ENCODE results near the gene NCR1. TPM values are rescaled to one million over a fixed set of nuclear protein-coding genes. Genes with fewer than 3 reads are reported as not detected.
"Not testable (repeated sequence)": the region's sequence is repeated elsewhere in the genome, so short reads cannot be mapped to it uniquely, and the experiment has no call there.

NCR1 gene
- total and polyA plus RNA-seq, 5 experiments from 2014 or later: 0.29 to 9.8 (median 1.5) TPM; not detected in 2

GRCh38 chr19:54918499-54918898 lies 12.6 kb downstream of the NCR1 start:
- no peak overlapping the region for H3K4me3 Mint-ChIP-seq
- no peak for DNase-seq
- no peak overlapping the region for H3K27ac Mint-ChIP-seq
- H3K9me3 Mint-ChIP-seq: peaks cover 0 to 9% (median 0%) of the 10 kb centered on the region in 9 donors
- ATAC-seq: no peak
- POLR2A ChIA-PET: no interaction called here
- H3K4me1 Mint-ChIP-seq: peaks cover 0 to 27% (median 3%) of the 10 kb centered on the region in 4 donors
- peaks cover 9 to 43% (median 21%) of the 10 kb centered on the region in 5 donors for H3K27me3 Mint-ChIP-seq
- no peaks in the 10 kb centered on the region for H3K36me3 Mint-ChIP-seq

GRCh38 chr19:54919646-54920563 lies 14.0 kb downstream of the NCR1 start:
- DNase-seq, POLR2A ChIA-PET, H3K36me3 Mint-ChIP-seq, ATAC-seq, H3K27ac Mint-ChIP-seq, H3K4me3 Mint-ChIP-seq: not testable (repeated sequence)
- H3K9me3 Mint-ChIP-seq: peaks cover 0 to 12% (median 1%) of the 10 kb centered on the region in 9 donors
- H3K4me1 Mint-ChIP-seq: peaks cover 0 to 26% (median 3%) of the 10 kb centered on the region in 4 donors
- H3K27me3 Mint-ChIP-seq: peaks cover 9 to 43% (median 20%) of the 10 kb centered on the region in 5 donors

DNA sequence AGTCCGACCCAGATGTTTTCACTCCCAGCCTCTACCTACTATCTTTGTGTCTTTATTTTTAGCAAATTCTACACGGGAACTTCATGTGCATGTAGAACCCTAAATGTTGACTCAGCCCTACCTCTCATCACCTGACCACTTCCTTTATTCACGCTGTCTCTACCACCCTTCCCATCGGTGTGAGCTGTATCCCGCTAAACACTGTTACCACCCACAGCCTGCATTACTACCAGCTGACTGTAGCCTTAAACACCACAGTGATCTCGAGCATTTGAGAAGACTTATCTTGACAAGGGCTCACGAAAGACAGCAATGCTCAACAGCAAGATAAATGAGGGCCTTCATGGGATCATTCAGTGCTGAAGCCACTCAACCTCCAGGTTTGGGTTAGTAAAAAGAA lies 15.1 kb downstream of the NCR1 start:
- Mint-ChIP-seq H3K27ac (peak overlapping the region in 2 of 10 donors; percentile 15 to 25), H3K36me3 (peaks cover 0 to 7% (median 0%) of the 10 kb centered on the region in 3 donors), H3K9me3 (peaks cover 0 to 20% (median 10%) of the 10 kb centered on the region in 9 donors), H3K27me3 (peaks cover 7 to 41% (median 15%) of the 10 kb centered on the region in 5 donors), H3K4me3 (no peak overlapping the region), H3K4me1 (peaks cover 0 to 24% (median 3%) of the 10 kb centered on the region in 4 donors)
- POLR2A ChIA-PET: no interaction called here
- DNase-seq: no peak
- ATAC-seq: no peak

GRCh38 chr19:54923276-54923675 lies 17.3 kb downstream of the NCR1 start:
- Mint-ChIP-seq H3K27ac (no peak overlapping the region), H3K9me3 (peaks cover 0 to 34% (median 18%) of the 10 kb centered on the region in 9 donors), H3K36me3 (peaks cover 0 to 10% (median 2%) of the 10 kb centered on the region in 3 donors), H3K4me1 (peaks cover 0 to 12% (median 3%) of the 10 kb centered on the region in 4 donors), H3K27me3 (peaks cover 7 to 29% (median 11%) of the 10 kb centered on the region in 5 donors), H3K4me3 (no peak overlapping the region)
- ATAC-seq: no peak
- no peak for DNase-seq
- POLR2A ChIA-PET: no interaction called here

GRCh38 chr19:54928299-54928698 lies 22.4 kb downstream of the NCR1 start:
- Mint-ChIP-seq H3K27me3 (peaks cover 0 to 5% (median 1%) of the 10 kb centered on the region in 5 donors), H3K27ac (no peak overlapping the region), H3K9me3 (peaks cover 0 to 49% (median 31%) of the 10 kb centered on the region in 9 donors), H3K36me3 (peaks cover 0 to 19% (median 3%) of the 10 kb centered on the region in 3 donors), H3K4me3 (peak overlapping the region in 1 of 10 donors; percentile 13), H3K4me1 (no peaks in the 10 kb centered on the region)
- DNase-seq (no peak), ATAC-seq (no peak)
- POLR2A ChIA-PET: no interaction called here

DNA sequence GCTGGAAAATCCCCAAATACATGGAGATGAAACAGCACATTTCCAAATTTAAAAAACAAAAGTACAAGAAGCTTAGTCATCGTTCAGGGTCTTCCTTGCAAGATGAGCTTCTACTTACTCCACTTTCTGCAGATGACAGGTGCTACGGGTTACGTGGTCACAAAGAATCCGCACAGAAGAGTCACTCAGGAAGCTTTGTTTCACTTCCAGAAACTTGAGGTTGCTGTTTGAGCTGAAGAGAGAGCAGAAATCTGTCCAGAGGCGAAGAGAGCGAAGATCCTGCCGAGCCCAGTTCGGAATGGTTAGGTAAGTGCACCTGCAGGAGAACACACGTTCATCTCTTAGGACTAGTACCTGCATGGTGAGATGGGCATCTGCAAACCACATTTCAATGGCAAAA lies 32.0 kb downstream of the NCR1 start:
- Mint-ChIP-seq H3K27ac (peak overlapping the region in 1 of 10 donors; percentile 48), H3K36me3 (no peaks in the 10 kb centered on the region), H3K27me3 (peaks cover 0 to 36% (median 6%) of the 10 kb centered on the region in 5 donors), H3K9me3 (peaks cover 0 to 2% (median 0%) of the 10 kb centered on the region in 9 donors), H3K4me1 (peaks cover 2 to 5% (median 5%) of the 10 kb centered on the region in 4 donors), H3K4me3 (no peak overlapping the region)
- ATAC-seq (no peak), DNase-seq (peak in 1 of 10 donors; percentile 6)
- POLR2A ChIA-PET: no interaction called here

GRCh38 chr19:54938906-54939305 lies 33.0 kb downstream of the NCR1 start:
- ATAC-seq (no peak), DNase-seq (no peak)
- H3K9me3 Mint-ChIP-seq: peaks cover 0 to 2% (median 0%) of the 10 kb centered on the region in 9 donors
- no peak overlapping the region for H3K4me3 Mint-ChIP-seq
- POLR2A ChIA-PET: interaction anchor here (0.7 kb wide), 1 partner anchor 143 kb away, joined by 3 read pairs; no protein-coding TSS in a partner anchor
- H3K27ac Mint-ChIP-seq: no peak overlapping the region
- H3K4me1 Mint-ChIP-seq: peaks cover 2 to 5% (median 5%) of the 10 kb centered on the region in 4 donors
- no peaks in the 10 kb centered on the region for H3K36me3 Mint-ChIP-seq
- H3K27me3 Mint-ChIP-seq: peaks cover 0 to 36% (median 3%) of the 10 kb centered on the region in 5 donors

- H3K4me1 Mint-ChIP-seq, DNase-seq, ATAC-seq, POLR2A ChIA-PET, H3K27ac Mint-ChIP-seq, H3K4me3 Mint-ChIP-seq, H3K36me3 Mint-ChIP-seq, H3K9me3 Mint-ChIP-seq: not testable (repeated sequence)
- peaks cover 0 to 34% (median 3%) of the 10 kb centered on the region in 5 donors for H3K27me3 Mint-ChIP-seq
Measured at GRCh38 chr19:54939538-54939937, 33.6 kb downstream of the NCR1 start.

GRCh38 chr19:54943772-54944361 lies 37.9 kb downstream of the NCR1 start:
- H3K4me1 Mint-ChIP-seq, H3K4me3 Mint-ChIP-seq, H3K27ac Mint-ChIP-seq, POLR2A ChIA-PET, H3K9me3 Mint-ChIP-seq, H3K36me3 Mint-ChIP-seq, ATAC-seq: not testable (repeated sequence)
- peak in 1 of 10 donors; percentile 21 for DNase-seq
- peaks cover 0 to 11% (median 2%) of the 10 kb centered on the region in 5 donors for H3K27me3 Mint-ChIP-seq

DNA sequence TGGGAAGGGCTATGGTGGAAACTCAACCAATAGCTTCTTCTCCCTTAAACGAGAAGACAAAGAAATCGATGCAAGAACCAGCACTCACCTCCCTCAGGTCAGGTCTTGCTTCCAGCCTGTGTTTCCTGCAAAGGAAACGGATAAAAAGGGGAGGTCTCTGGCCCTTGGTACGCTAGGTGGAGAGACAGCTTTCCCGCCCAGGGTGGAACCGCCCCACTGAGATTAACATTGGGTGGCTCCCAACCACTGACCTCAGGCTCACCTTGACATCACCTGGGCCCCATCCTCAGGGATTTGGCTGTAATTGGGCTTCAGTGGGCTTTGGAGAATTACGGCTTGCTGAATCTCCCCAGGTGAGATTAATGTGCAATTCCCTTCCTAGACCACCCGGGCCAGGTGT lies 41.4 kb downstream of the NCR1 start, which contains the start of gene NLRP7:
NLRP7 (minus strand) TSS at position 150 of the 400 bp plus-strand sequence.
- H3K4me1 Mint-ChIP-seq: no peaks in the 10 kb centered on the region
- no peaks in the 10 kb centered on the region for H3K36me3 Mint-ChIP-seq
- peak within 1 kb of the TSS in 1 of 10 donors; percentile 44 for H3K27ac Mint-ChIP-seq
- H3K9me3 Mint-ChIP-seq: no peaks in the 10 kb centered on the region
- POLR2A ChIA-PET: no interaction called here
- H3K4me3 Mint-ChIP-seq: no peak within 1 kb of the TSS
- no peak for ATAC-seq
- peaks cover 0 to 5% (median 0%) of the 10 kb centered on the region in 5 donors for H3K27me3 Mint-ChIP-seq
- DNase-seq: no peak

- H3K9me3 Mint-ChIP-seq: peaks cover 0 to 2% (median 0%) of the 10 kb centered on the region in 9 donors
- H3K4me3 Mint-ChIP-seq: no peak overlapping the region
- POLR2A ChIA-PET: no interaction called here
- DNase-seq: no peak
- no peaks in the 10 kb centered on the region for H3K4me1 Mint-ChIP-seq
- H3K27me3 Mint-ChIP-seq: peaks cover 0 to 7% (median 2%) of the 10 kb centered on the region in 5 donors
- ATAC-seq: no peak
- no peaks in the 10 kb centered on the region for H3K36me3 Mint-ChIP-seq
- H3K27ac Mint-ChIP-seq: no peak overlapping the region
Measured at GRCh38 chr19:54949412-54949811, 43.5 kb downstream of the NCR1 start.

DNA sequence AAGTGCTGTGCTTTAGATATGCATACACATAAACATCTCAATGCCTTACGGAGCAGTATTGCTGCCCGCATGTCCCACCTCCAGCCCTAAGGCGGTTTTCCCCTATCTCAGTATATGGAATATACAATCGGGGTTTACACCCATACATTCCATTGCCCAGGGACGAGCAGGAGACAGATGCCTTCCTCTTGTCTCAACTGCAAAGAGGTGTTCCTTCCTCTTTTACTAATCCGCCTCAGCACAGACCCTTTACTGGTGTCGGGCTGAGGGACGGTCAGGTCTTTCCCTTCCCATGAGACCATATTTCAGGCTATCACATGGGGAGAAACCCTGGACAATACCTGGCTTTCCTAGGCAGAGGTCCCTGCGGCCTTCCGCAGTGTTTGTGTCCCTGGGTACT lies 44.6 kb downstream of the NCR1 start:
- ATAC-seq, H3K4me1 Mint-ChIP-seq, H3K4me3 Mint-ChIP-seq: not testable (repeated sequence)

More for the DNA sequence above, 44.6 kb downstream of the NCR1 start:
- H3K9me3 Mint-ChIP-seq, POLR2A ChIA-PET, H3K27me3 Mint-ChIP-seq, DNase-seq, H3K36me3 Mint-ChIP-seq, H3K27ac Mint-ChIP-seq: not testable (repeated sequence)

Data from naive thymus-derived CD8-positive, alpha-beta T cell (primary cell).